DOHH2 (cell line): ENCODE results near the gene TLX2.
A peak's percentile ranks its signal among the peaks of the same experiment; 100 is the strongest.

ENCODE experiments used
- H3F3A ChIP-seq: fragments of 200-600 bp; sonication (generic), shearing (Covaris generic); 2 replicates; pipeline ENCODE4 v1.6.0; 2016; ENCODE audit warnings: antibody characterized with exemption, mild to moderate bottlenecking; ENCODE audit not compliant: control insufficient read depth, insufficient read depth
- H3K27ac ChIP-seq: fragments of 200-600 bp; sonication (generic); 2 replicates; pipeline ENCODE4 v1.5.1; 2014; ENCODE audit warnings: low read depth, mild to moderate bottlenecking, low read length, moderate library complexity
- H3K27me3 ChIP-seq: fragments of 200-600 bp; sonication (generic); 2 replicates; pipeline ENCODE4 v1.6.1; 2014; ENCODE audit warnings: mild to moderate bottlenecking, low read length, mixed read lengths; ENCODE audit not compliant: control insufficient read depth
- H3K36me3 ChIP-seq: fragments of 200-600 bp; sonication (generic); 2 replicates; pipeline ENCODE4 v1.6.1; 2014; ENCODE audit warnings: mild to moderate bottlenecking, low read length, moderate library complexity, mixed read lengths; ENCODE audit not compliant: control insufficient read depth
- H3K4me1 ChIP-seq: fragments of 200-600 bp; sonication (generic); 2 replicates; pipeline ENCODE4 v1.6.1; 2014; ENCODE audit warnings: mild to moderate bottlenecking, low read length, mixed read lengths; ENCODE audit not compliant: control insufficient read depth
- H3K4me2 ChIP-seq: fragments of 200-600 bp; sonication (generic); 2 replicates; pipeline ENCODE4 v1.6.0; 2014; ENCODE audit warnings: mild to moderate bottlenecking, low read length, moderate library complexity
- H3K4me3 ChIP-seq: fragments of 200-600 bp; sonication (generic); 2 replicates; pipeline ENCODE4 v1.5.1; 2014; ENCODE audit warnings: mild to moderate bottlenecking, low read length, mixed read lengths
- H3K79me2 ChIP-seq: fragments of 200-600 bp; sonication (generic); 2 replicates; pipeline ENCODE4 v1.6.1; 2014; ENCODE audit warnings: mild to moderate bottlenecking, low read length, mixed read lengths; ENCODE audit not compliant: control insufficient read depth
- H3K9me2 ChIP-seq: fragments of 200-600 bp; sonication (generic); replicated peaks from 2 replicates; pipeline ENCODE4 v1.6.1; 2014; ENCODE audit warnings: mild to moderate bottlenecking, low read length, mixed read lengths; ENCODE audit not compliant: control insufficient read depth
- H3K9me3 ChIP-seq: fragments of 200-600 bp; sonication (generic); 2 replicates; pipeline ENCODE4 v1.6.1; 2014; ENCODE audit warnings: antibody characterized with exemption, low read length, mixed read lengths; ENCODE audit not compliant: control insufficient read depth, insufficient read depth
- H4K20me1 ChIP-seq: fragments of 200-600 bp; sonication (generic); 2 replicates; pipeline ENCODE4 v1.6.0; 2014; ENCODE audit warnings: low read depth, mild to moderate bottlenecking, antibody characterized with exemption, low read length, moderate library complexity; ENCODE audit not compliant: control insufficient read depth, insufficient read depth
- EZH2phosphoT487 ChIP-seq: fragments of 200-600 bp; sonication (generic); IDR thresholded peaks from 2 replicates; pipeline ENCODE4 v1.6.1; 2017; ENCODE audit warnings: borderline replicate concordance, mild to moderate bottlenecking, antibody characterized with exemption, low read length, moderate library complexity, mixed read lengths
- TF ChIP-seq, protein P1 (sequence below): fragments of 200-600 bp; sonication (generic); IDR thresholded peaks from one replicate; pipeline ENCODE4 v1.5.1; 2014; ENCODE audit warnings: antibody characterized with exemption, mild to moderate bottlenecking, low read depth, low read length; ENCODE audit not compliant: poor library complexity, severe bottlenecking

TLX2 gene

DNA sequence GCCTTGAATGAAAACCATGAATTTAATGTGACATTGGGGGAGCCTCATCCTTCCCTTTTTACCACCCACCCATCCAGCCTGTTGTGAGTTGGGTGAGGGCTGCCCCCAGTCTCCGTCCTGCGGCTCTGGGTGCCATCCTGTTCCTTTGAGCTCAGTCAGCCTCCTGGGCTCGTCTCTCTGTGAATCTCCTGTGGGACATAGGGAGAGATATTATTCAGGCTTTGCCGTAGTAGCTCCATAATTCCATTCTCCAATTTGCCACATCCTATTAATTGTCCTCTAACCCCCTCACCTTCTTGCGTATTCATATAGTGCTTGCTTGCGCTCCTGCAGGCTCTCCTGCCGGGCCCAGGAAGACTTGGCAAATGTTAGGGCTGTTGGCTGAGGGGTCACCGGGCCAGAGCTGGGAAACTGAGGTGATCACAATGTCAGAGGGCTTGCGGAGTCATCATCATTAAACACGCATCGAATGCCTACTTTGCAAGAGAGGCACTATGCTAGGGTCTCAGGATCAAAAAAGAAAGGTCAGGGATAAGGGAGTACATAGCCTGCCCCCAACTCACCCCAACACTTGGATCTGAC, 12.5 kb downstream of the TLX2 start:
- TF ChIP-seq EZH2phosphoT487 = no peak
- TF ChIP-seq, protein P1, sequence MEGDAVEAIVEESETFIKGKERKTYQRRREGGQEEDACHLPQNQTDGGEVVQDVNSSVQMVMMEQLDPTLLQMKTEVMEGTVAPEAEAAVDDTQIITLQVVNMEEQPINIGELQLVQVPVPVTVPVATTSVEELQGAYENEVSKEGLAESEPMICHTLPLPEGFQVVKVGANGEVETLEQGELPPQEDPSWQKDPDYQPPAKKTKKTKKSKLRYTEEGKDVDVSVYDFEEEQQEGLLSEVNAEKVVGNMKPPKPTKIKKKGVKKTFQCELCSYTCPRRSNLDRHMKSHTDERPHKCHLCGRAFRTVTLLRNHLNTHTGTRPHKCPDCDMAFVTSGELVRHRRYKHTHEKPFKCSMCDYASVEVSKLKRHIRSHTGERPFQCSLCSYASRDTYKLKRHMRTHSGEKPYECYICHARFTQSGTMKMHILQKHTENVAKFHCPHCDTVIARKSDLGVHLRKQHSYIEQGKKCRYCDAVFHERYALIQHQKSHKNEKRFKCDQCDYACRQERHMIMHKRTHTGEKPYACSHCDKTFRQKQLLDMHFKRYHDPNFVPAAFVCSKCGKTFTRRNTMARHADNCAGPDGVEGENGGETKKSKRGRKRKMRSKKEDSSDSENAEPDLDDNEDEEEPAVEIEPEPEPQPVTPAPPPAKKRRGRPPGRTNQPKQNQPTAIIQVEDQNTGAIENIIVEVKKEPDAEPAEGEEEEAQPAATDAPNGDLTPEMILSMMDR = no peak
- no peaks in the 10 kb centered on the region for H4K20me1 ChIP-seq
- H3K4me2 ChIP-seq = peak overlapping the region; percentile 2; the same call in 1 of the 2 replicates
- peaks cover 55% of the 10 kb centered on the region for H3K36me3 ChIP-seq
- H3F3A ChIP-seq = peaks cover 7% of the 10 kb centered on the region
- no peak overlapping the region for H3K4me3 ChIP-seq
- H3K27ac ChIP-seq = no peak overlapping the region; the same call in 1 of the 2 replicates
- peaks cover 48% of the 10 kb centered on the region for H3K79me2 ChIP-seq
- H3K9me3 ChIP-seq = no peaks in the 10 kb centered on the region
- peaks cover 39% of the 10 kb centered on the region for H3K4me1 ChIP-seq
- no peaks in the 10 kb centered on the region for H3K27me3 ChIP-seq
- no peaks in the 10 kb centered on the region for H3K9me2 ChIP-seq

GRCh38 chr2:74527741-74528140, 13.5 kb downstream of the TLX2 start:
- TF ChIP-seq EZH2phosphoT487 = no peak
- TF ChIP-seq, protein P1 = no peak
- Histone ChIP-seq H3F3A (peaks cover 11% of the 10 kb centered on the region), H3K9me3 (no peaks in the 10 kb centered on the region), H3K27ac (no peak overlapping the region), H3K4me1 (peaks cover 43% of the 10 kb centered on the region), H3K4me3 (peak overlapping the region; percentile 99), H3K27me3 (no peaks in the 10 kb centered on the region), H3K36me3 (peaks cover 65% of the 10 kb centered on the region), H3K9me2 (no peaks in the 10 kb centered on the region), H3K4me2 (peak overlapping the region; percentile 94), H3K79me2 (peaks cover 48% of the 10 kb centered on the region), H4K20me1 (no peaks in the 10 kb centered on the region)

- Histone ChIP-seq H3K27ac (peak overlapping the region; percentile 68), H3K4me2 (peak overlapping the region; percentile 94), H3K36me3 (peaks cover 72% of the 10 kb centered on the region)
Measured at GRCh38 chr2:74528600-74529356, 14.5 kb downstream of the TLX2 start.

More at GRCh38 chr2:74528600-74529356, 14.5 kb downstream of the TLX2 start:
- no peaks in the 10 kb centered on the region for H3K27me3 ChIP-seq
- peak overlapping the region; percentile 99 for H3K4me3 ChIP-seq
- no peaks in the 10 kb centered on the region for H4K20me1 ChIP-seq
- peaks cover 48% of the 10 kb centered on the region for H3K79me2 ChIP-seq
- peaks cover 11% of the 10 kb centered on the region for H3F3A ChIP-seq
- TF ChIP-seq, protein P1 = peak; percentile 32
- no peak for TF ChIP-seq EZH2phosphoT487
- no peaks in the 10 kb centered on the region for H3K9me3 ChIP-seq
- H3K4me1 ChIP-seq = peaks cover 43% of the 10 kb centered on the region
- H3K9me2 ChIP-seq = no peaks in the 10 kb centered on the region
